HG03342 (cell line): ENCODE data around the gene MED13L.
A peak's percentile ranks its signal among the peaks of the same experiment; 100 is the strongest.

Experiments used
- ATAC-seq: cut with Tn5 transposase; IDR thresholded peaks from one replicate; pipeline ENCODE4 v1.9.1; 2021; ENCODE audit warnings: mild to moderate bottlenecking, moderate library complexity; ENCODE audit not compliant: unreplicated experiment

Gene MED13L

GRCh38 chr12:116157845-116158267 lies 119.6 kb downstream of the MED13L start:
- no peak for ATAC-seq

DNA sequence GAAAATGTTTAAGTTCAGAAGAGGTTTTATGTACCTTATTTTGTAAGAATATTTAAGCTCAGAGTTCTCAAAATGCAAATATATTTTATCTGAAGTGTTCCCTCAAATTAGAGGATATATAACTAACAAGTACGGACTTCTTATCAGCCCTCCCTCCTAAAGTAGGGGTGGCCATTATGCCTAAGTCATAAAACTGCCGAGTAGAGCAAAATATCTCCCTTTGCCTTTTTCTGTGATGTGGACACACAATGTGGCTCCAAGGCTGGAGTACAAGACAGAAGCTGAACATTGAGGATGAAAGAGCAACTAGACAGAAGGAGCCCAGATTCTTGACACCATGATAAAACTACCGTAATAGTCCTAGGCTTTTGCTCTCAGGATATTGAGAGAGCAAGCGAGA lies 120.9 kb downstream of the MED13L start:
- ATAC-seq = no peak

DNA sequence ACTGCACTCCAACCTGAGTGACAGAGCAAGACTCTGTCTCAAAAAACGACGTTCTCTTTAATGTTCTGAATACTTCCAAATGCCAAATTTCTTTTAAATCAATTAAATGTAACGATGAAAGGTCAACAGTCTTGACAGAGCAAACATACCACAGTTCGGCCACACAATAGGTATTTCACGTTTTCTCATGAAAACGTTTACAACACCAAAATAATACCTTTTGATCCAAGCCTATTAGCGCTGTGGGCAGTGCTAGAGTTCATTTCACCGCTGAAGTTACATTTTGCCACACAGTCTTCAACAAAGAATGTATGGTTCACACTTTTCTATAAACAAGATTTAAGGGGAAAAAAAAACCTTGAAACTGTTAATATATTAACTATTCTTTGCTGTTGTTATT lies 122.1 kb downstream of the MED13L start:
- no peak for ATAC-seq

GRCh38 chr12:116153983-116154382 lies 123.5 kb downstream of the MED13L start:
- ATAC-seq = no peak

- no peak for ATAC-seq
Measured at GRCh38 chr12:116153113-116153512, 124.4 kb downstream of the MED13L start.

GRCh38 chr12:116152268-116152667 lies 125.2 kb downstream of the MED13L start:
- ATAC-seq = no peak

DNA sequence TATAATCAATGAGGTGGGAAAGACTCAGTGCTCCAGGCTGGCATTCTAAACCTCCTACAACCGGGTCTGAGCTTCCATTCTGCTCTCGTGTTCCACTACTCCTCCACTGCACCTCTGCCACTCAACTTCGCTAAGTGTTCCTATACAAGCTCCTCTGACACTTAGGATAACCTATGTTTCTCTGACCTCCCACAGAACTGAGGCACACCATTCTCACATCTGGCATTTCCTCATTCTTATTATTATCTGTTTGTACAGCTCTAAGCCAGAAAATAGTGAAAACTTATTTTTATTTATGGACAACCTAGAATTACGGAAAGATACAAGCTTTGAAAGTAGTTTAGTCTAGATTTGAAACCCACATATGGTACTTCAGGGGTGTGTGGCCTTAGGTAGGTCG lies 127.0 kb downstream of the MED13L start:
- no peak for ATAC-seq

DNA sequence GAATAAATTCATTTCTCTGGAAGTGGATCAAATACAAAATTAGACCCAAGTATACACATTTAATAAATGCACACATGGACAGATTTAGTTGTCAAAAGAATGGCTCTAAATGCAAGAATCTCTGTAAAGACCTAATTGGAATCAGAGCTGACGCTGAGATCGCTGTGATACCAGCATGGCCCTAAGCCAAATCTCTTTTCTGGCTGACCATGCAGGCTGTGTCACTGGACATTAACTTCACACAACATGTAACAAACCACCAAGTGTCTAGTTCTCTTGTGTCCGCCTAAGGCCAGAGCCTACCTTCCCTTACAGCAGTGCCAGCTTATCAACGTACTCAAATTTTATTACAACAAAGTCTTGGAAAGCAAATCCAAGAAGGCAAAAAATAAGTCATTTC lies 127.5 kb downstream of the MED13L start:
- no peak for ATAC-seq

DNA sequence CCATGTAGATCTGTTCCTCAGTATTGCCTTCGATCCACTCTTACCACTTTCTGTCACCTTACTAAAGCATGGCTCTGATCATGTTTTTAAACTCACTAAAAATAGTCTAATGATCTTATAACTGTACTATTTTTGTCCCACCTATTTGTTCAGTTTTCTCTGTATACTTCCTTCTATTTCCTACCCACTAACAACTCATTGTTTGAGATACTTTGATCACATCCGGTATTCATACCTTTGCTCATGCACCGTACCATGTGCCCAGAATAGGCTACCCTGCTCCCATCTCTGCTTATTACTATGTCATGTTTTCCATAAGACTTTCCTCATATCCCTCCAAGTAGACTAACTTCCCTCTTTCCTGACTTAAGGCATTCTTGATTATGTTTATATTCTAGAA lies 128.6 kb downstream of the MED13L start:
- no peak for ATAC-seq

GRCh38 chr12:116146386-116146785 lies 131.1 kb downstream of the MED13L start:
- ATAC-seq = no peak

GRCh38 chr12:116145451-116145850 lies 132.0 kb downstream of the MED13L start:
- no peak for ATAC-seq

DNA sequence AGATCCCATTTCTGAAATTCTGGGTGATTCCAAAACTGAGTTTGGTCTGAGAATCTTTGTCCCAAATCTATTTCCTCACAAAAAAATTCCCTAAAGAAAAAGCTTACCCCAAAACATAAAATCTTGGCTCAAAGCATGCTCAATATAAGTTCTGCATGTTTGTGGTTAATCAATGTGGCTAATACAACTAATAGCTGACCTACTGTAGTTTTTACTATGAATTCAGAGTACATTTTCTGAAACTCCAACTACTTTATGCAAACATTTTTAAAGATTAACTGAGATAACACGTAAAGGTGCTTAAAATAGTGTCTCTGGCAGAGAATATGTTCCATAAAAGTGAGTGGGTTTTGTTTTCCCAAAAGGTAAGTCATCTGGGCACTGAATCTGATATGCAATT lies 133.1 kb downstream of the MED13L start:
- no peak for ATAC-seq

DNA sequence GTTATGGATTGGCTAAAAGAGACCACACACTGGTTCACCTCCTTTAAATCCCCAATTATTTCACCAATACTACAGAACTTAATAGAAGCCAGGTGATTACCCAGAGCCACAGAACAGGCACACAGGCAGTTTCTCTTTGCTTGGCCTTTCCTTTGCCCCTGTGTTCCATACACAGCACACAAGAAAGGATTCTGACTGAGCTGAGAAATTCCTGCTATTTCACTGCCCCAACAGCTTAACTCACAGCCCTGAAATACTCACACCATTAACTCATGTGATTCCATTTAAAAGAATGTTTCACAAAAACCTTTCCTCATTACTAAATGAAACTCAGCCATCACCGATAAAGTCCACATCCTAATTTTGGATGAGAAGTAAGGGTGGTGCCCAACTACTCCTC lies 133.6 kb downstream of the MED13L start:
- ATAC-seq = peak; percentile 34

- peak; percentile 61 for ATAC-seq
Measured at GRCh38 chr12:116142936-116143898, 134.3 kb downstream of the MED13L start.

GRCh38 chr12:116141833-116142162 lies 135.7 kb downstream of the MED13L start:
- no peak for ATAC-seq

DNA sequence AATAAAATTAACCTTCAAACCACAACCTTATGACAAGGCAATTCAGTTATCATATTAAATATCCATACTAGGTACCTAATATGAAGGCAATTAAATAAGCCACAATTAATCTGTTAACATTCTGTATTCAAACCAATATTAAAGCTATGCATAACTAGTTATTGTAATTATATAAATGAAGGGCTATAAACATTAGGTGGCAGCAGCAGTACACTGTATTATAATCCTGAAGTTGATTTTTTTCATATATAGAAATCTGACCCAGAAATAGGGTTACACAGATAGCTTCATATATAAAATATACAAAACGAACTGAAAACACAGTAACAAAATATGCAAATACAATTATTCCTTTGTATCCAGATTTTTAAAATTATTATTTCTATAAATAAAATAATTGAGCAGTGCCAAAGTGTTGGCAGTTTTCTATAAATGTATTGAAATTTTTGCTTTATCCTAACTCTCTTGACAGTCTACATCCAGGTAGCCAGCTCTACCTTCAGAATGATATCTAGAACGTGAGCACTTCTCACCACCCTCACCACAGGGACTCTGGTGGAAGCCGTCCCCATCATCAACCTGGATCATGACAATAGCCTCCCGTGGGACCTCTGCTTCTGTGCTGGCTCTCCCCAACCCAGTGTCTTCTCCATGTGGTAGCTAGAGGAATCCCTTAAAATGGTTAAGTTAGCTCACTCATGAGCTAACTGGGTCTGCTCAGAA lies 136.2 kb downstream of the MED13L start:
- ATAC-seq = no peak

GRCh38 chr12:116140529-116140928 lies 137.0 kb downstream of the MED13L start:
- no peak for ATAC-seq

- no peak for ATAC-seq
Measured at GRCh38 chr12:116138781-116139180, 138.7 kb downstream of the MED13L start.

DNA sequence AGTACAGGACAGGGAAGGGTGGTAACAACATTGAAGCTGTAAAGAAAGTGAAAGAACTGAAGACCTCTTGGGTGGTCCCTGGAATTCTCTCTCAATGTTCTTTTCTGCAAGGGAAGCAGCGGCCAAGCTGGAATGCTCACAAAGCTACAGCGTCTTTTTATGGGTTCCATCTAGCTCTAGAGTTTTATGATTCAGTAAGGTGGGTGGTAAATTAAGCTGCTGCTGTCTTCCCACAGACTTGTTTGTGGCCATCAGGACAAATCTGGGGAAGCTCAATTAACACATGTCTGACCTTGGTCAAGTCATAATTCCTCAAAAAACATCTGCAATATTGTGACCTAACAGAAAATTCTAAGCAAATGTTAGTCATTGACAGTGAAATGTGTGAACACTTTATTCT lies 139.1 kb downstream of the MED13L start:
- ATAC-seq = no peak

- ATAC-seq = no peak
Measured at GRCh38 chr12:116137318-116137717, 140.2 kb downstream of the MED13L start.

GRCh38 chr12:116136340-116136739 lies 141.2 kb downstream of the MED13L start:
- no peak for ATAC-seq
